Glomerular endothelial cell (primary cell): Measurements from ENCODE around the gene SLC38A7. TPM values are rescaled to one million over a fixed set of nuclear protein-coding genes. Genes with fewer than 3 reads are reported as not detected.
"Not testable (repeated sequence)": the region's sequence is repeated elsewhere in the genome, so short reads cannot be mapped to it uniquely, and the experiment has no call there.

Source experiments
- DNase-seq: peaks from one replicate; pipeline ENCODE4 v3.0.0-alpha.2; 2011; ENCODE audit warnings: low read depth, low spot score; ENCODE audit errors: extremely low read depth
- total RNA-seq: library from RNA; depleted of rRNA; stranded (reverse); fragments of >200 nt; gene quantifications from 2 replicates; pipeline ENCODE4 v1.2.3, GENCODE V29; 2015

The SLC38A7 gene
- total RNA-seq, 1 donor from 2014 or later, result 31.8 TPM

DNA sequence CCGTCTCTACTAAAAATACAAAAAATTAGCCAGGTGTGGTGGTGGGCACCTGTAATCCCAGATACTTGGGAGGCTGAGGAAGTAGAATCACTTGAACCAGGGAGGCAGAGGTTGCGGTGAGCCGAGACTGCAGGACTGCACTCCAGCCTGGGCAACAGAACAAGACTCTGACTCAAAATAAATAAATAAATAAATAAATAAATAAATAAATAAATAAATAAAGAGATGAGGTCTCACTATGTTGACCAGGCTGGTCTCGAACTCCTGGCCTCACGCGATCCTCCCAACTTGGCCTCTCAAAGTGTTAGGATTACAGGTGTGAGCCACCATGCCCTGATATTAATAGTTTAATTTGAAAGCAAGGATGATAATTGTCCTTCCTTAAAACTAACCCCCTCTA, 47.5 kb downstream of the SLC38A7 start:
- DNase-seq, result not testable (repeated sequence)

DNA sequence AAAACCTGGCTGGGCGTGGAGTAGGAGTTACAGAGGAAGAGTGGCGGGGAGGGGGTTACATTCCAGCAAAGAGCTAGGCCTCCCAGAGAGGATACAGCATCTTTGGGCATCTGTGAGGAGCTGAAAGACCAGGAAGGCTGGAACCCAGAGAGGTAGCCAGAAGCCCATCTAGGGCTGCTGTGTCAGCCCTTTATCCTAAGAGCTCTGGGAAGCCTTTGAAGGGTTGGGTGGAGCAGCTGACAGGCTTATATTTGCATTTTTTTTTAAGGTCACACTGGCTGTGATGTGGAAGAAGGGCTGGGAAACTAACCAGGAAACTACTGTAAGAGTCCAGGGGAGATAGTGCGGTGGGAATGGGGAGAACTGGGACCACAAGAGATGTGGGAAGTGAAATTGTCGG, 48.1 kb downstream of the SLC38A7 start:
- DNase-seq, result no peak

DNA sequence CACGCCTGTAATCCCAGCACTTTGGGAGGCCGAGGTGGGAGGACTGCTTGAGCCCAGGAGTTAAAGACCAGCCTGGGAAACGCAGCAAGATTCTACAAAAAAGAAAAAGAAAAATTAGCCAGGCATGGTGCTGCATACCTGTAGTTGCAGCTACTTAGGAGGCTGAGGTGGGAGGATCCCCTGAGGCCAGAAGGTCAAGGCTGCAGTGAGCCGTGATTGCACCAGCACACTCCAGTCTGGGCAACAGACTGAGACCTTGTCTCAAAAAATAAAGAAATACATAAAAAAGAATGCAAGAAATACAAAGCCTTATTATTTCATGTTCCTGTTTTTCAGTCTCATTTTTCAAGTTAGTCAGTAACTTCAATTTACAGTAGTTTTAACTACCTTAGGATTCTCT, 49.1 kb downstream of the SLC38A7 start:
- DNase-seq, result no peak

DNA sequence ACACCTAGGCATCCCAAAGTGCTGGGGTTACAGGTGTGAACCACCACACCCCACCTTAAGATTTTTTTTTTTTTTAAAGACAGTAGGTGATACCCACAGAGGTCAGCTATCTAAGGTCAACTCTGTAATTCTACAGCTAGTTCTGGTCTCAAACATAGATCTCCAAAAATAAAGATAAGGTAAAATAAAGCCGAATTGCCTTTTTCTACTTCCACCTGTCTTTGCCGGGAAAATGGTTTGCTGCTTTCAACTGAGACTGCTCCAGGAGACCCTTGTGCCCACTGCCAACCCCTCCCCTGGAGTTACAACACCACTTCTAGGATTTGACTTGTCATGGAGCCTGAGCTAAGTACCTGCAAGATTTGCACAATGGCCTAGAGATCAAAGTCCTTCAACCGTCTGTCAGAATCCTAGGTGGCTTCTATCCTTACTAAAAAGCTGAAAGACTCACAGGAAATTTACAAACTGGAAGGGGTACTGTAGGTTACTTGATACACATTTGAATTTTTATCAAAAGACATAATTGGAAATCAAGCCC, 50.2 kb downstream of the SLC38A7 start:
- DNase-seq, result no peak

DNA sequence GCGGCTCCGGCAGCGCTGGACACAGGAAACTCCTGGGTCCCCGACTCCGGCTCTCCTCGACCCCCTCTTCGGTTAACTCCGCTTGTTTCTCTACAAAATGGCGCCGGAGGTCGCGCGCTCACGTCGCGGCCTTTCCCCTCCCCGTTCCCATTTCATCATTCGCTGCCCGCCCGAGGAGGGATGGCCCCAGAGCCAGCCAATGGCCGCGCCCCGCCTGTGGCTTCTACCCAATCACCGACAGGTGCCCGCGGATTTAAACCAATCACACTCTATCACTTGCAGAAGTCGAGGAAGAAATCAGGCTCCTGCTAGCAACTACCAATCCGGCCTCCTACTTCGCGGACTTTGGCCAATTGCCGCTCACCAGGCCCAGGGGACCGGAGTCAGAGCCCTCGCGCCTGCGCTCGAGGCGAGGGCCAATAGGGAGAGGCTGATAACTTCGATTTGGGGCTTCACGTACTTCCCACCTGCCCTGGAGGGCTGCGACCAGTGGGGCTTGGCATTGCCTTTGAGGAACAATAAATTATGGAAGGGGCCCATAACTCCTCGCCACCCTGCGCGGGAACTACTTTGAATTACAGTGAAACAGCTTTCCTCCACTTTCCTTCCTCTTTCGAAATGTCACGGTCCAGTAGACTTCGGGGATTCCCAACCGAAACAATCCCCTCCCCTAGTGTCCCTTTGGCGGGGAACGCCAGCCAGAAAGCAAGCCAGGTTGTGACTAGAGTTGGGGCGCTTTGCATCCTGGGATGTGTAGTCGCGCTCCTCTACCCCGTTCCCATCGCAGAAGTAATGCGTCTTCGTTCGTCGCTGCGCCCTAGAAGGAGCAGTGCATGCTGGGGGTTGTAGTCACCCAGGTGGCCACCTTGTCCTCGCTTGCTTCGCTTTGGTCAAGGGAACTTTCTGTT, 54.6 kb downstream of the SLC38A7 start, which contains the start of gene CNOT1:
Gene CNOT1 (minus strand): TSS at position 94 of the 908 bp plus-strand sequence. CDS start 30,489 bp downstream, outside the sequence.
- peak; percentile 95 for DNase-seq

DNA sequence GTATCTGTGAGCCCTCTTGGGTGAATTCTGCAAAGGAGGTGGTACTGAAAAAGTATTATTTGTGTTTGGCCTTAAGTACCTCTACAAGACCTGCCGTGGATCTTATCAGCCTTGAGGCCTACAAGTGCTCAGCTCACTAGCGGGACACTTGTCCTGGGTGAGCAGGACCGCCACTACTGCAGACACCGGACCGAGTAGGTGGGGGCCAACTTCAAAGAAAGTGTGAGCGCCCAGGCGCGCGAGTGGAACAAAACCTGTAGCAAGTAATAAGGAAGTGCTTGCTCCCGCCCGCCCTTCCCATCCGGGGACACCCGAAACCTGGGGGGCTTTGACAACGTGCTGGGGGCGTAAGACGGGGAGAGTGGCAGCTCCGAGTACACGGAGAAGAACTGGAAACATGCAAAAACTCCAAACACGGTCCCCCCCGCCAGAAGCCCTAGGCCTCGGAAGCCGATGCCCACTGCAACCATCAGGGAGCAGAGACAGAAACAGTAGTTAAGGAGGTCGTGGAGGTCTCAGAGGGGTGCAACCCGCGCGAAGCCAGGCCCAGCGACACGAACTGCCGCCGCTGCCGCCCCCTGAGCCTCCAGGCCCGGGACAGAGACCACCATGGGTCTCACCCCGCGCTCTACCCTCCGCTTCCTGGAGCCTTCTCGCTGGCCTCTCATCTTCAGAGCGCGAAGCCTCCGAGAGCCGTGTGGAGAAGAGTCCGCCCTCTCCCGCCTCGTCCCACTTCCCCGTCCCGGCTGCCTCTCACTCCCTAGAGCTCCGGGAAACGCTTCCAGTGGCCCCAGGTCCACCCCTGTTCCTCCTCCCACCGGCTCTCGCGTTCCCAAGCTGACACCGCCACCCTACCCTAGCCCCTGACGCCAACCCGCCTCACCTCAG, 55.5 kb downstream of the SLC38A7 start:
- no peak for DNase-seq

DNA sequence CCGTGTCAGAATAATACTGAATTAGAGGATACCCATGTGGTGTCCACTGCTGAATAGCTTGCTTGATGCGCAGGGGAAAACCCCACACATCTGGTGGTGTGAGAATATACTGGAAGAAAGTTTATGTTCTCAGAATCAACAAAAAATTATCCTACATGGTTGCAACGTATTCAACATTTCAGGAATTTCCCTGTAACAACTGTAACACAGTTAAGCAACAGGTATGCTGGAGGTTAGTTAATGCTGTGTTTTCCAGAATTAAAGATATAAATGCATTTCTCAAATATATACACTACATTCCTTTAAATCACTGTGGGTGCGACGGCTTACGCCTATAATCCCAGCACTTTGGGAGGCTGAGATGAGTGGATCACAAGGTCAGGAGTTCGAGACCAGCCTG, 60.4 kb downstream of the SLC38A7 start:
- DNase-seq, result no peak

DNA sequence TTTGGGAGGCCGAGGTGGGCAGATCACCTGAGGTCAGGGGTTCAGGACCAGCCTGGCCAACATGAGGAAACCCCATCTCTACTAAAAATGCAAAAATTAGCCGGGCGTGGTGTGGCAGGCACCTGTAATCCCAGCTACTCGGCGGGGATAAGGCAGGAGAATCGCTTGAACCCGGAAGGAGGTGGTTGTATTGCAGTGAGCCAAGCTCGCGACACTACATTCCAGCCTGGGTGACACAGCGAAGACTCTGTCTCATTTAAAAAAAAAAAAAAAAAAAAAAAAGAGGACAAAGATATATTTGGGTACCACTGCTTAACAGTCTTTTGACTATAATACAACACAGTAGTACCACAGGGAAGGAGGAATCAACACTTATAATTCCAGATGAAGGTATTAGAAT, 64.2 kb downstream of the SLC38A7 start:
- no peak for DNase-seq

DNA sequence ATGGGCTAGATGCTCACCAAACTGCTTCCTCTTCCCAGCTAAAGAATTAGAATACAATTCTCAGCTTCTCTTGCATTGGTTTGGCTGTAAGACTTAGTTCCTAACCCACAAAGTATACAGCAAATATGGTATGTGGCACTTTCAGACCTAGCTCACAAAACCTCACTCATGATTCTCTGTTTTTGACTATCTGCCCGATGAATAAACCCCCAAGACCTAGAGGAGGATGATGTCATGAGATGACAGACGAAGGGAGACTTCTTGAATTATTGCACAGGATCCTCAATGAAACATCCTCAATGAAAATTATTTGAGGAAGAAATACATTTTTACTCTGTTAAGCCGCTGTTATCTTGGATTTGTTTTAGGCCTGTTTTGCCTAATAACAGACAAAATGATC, 69.3 kb downstream of the SLC38A7 start:
- no peak for DNase-seq

Other genes with a start within 250 kb of the SLC38A7 start
- gene NDRG4, start 184.6 kb downstream of the SLC38A7 start, total RNA-seq, result 38.4 and 46.9 TPM in 2 replicates
- gene SETD6, start 169.3 kb downstream of the SLC38A7 start, total RNA-seq, result 3.7 and 16.2 TPM in 2 replicates
- 110 and 121 TPM in 2 replicates for gene CNOT1, start 54.9 kb downstream of the SLC38A7 start, total RNA-seq
- 112 and 122 TPM in 2 replicates for gene GOT2, start 49.5 kb upstream of the SLC38A7 start, total RNA-seq